ENCODE data around the gene GBE1. TPM values are rescaled to one million over a fixed set of nuclear protein-coding genes. Genes with fewer than 3 reads are reported as not detected.

The GBE1 gene
- total RNA-seq, 1 donor: 184 TPM

DNA sequence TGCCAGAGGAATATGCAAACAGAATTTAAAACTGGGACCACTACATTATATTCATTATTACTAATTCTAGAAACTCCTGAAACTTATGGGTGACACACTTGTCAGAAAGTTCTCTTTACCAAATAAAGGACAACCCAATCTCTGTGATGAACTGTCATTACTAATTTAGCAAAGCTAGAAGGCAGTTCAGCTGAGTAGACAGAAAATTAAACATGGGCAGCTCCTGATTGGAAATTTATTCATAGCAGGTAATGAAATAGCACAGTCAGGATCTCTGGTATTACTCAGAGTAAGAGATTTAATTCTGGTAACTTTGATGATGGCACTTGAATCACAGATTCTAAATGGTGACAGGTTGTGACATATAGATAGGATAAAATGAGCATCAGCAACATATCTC lies 123.0 kb downstream of the GBE1 start:
- no peaks in the 10 kb centered on the region for H3K4me1 ChIP-seq (ENCODE audit: insufficient read depth, low read length)
- H3K4me3 ChIP-seq (ENCODE audit: insufficient read depth, low read length): no peak overlapping the region
- no peaks in the 10 kb centered on the region for H3K79me2 ChIP-seq (ENCODE audit: insufficient read depth, low read length)
- no peaks in the 10 kb centered on the region for H4K20me1 ChIP-seq (ENCODE audit: insufficient read depth, low read length)
- no peak overlapping the region for H3K27ac ChIP-seq (ENCODE audit: low read depth, low read length)
- DNase-seq (ENCODE audit: insufficient read length, low spot score, missing footprints): no peak
- no peaks in the 10 kb centered on the region for H3K9me3 ChIP-seq (ENCODE audit: low read depth, low read length)
- peaks cover 8% of the 10 kb centered on the region for H3K36me3 ChIP-seq (ENCODE audit: insufficient read depth, low read length)
- no peak overlapping the region for H2AFZ ChIP-seq (ENCODE audit: low read length)
- H3K4me2 ChIP-seq (ENCODE audit: insufficient read depth, low read length): no peak overlapping the region
- no peaks in the 10 kb centered on the region for H3K27me3 ChIP-seq (ENCODE audit: insufficient read depth, low read length)
- TF ChIP-seq, protein P1, sequence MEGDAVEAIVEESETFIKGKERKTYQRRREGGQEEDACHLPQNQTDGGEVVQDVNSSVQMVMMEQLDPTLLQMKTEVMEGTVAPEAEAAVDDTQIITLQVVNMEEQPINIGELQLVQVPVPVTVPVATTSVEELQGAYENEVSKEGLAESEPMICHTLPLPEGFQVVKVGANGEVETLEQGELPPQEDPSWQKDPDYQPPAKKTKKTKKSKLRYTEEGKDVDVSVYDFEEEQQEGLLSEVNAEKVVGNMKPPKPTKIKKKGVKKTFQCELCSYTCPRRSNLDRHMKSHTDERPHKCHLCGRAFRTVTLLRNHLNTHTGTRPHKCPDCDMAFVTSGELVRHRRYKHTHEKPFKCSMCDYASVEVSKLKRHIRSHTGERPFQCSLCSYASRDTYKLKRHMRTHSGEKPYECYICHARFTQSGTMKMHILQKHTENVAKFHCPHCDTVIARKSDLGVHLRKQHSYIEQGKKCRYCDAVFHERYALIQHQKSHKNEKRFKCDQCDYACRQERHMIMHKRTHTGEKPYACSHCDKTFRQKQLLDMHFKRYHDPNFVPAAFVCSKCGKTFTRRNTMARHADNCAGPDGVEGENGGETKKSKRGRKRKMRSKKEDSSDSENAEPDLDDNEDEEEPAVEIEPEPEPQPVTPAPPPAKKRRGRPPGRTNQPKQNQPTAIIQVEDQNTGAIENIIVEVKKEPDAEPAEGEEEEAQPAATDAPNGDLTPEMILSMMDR (IDR thresholded peaks at IDR 0.05; ENCODE audit: extremely low read depth, low read depth, low read length): no peak

DNA sequence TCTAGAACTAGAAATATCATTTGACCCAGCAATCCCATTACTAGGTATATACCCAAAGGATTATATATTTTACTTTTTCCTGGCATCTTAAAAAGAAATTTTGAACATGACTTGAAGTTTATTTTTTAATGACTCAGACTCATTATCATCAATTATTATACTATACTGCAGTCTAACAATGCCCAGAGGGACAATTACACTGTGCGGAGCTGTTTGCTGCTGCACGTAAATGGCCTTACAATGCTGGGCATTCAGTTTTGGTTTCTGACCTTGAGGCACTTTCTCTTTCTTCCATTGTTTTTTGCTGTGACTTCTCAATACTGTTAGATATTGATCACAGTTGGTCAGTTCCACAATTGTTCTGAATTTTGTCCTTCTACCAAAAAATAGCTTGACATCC lies 128.8 kb downstream of the GBE1 start:
- Histone ChIP-seq H2AFZ (ENCODE audit: low read length) (no peak overlapping the region), H3K79me2 (ENCODE audit: insufficient read depth, low read length) (no peaks in the 10 kb centered on the region), H3K4me1 (ENCODE audit: insufficient read depth, low read length) (no peaks in the 10 kb centered on the region), H3K9me3 (ENCODE audit: low read depth, low read length) (no peaks in the 10 kb centered on the region), H3K27ac (ENCODE audit: low read depth, low read length) (no peak overlapping the region), H4K20me1 (ENCODE audit: insufficient read depth, low read length) (no peaks in the 10 kb centered on the region), H3K27me3 (ENCODE audit: insufficient read depth, low read length) (no peaks in the 10 kb centered on the region), H3K4me3 (ENCODE audit: insufficient read depth, low read length) (no peak overlapping the region), H3K4me2 (ENCODE audit: insufficient read depth, low read length) (no peak overlapping the region), H3K36me3 (ENCODE audit: insufficient read depth, low read length) (peaks cover 4% of the 10 kb centered on the region)
- TF ChIP-seq, protein P1 (IDR thresholded peaks at IDR 0.05; ENCODE audit: extremely low read depth, low read depth, low read length): no peak
- no peak for DNase-seq (ENCODE audit: insufficient read length, low spot score, missing footprints)

DNA sequence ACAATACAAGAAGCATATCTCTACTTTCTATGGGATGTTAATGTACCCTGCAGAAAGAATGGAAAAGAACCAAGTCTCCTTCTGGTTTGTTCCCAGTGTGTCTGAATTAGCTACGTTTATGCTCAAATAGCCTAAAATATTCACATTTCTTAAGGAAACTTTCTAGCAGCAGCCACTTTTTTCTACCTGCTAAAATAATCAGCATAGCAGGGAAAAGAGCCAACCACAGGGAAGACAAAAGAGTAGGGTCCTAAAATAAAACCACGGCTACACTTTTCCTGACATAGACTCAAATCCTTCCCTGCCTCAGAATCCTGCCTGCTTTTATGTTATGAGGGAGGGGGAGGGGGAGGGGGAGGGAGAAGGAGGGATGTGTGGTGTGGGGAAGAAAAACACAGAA lies 136.7 kb downstream of the GBE1 start:
- Histone ChIP-seq H2AFZ (ENCODE audit: low read length) (no peak overlapping the region), H3K27ac (ENCODE audit: low read depth, low read length) (no peak overlapping the region), H3K27me3 (ENCODE audit: insufficient read depth, low read length) (no peaks in the 10 kb centered on the region), H3K4me1 (ENCODE audit: insufficient read depth, low read length) (peaks cover 16% of the 10 kb centered on the region), H3K79me2 (ENCODE audit: insufficient read depth, low read length) (no peaks in the 10 kb centered on the region), H3K36me3 (ENCODE audit: insufficient read depth, low read length) (no peaks in the 10 kb centered on the region), H3K9me3 (ENCODE audit: low read depth, low read length) (no peaks in the 10 kb centered on the region), H3K4me3 (ENCODE audit: insufficient read depth, low read length) (no peak overlapping the region), H3K4me2 (ENCODE audit: insufficient read depth, low read length) (no peak overlapping the region), H4K20me1 (ENCODE audit: insufficient read depth, low read length) (no peaks in the 10 kb centered on the region)
- TF ChIP-seq, protein P1 (IDR thresholded peaks at IDR 0.05; ENCODE audit: extremely low read depth, low read depth, low read length): no peak
- no peak for DNase-seq (ENCODE audit: insufficient read length, low spot score, missing footprints)

DNA sequence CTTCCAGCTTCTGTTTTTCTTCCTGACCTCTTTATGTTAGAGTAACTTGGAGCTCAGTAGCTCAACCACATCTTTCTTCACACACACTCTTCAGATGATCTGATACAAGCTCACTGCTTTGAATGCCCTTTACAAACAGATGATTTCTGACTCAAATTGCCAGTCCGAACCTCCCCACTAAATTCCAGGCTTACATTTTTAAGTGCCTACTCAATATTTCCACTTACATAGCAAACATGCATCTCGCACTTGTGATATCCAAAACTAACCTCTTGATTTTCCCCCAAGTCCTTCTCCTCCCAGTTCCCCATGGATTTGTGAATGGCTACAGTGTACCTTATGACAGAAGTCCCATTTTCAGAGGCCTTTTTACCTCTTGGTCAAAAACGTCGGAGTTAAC lies 139.1 kb downstream of the GBE1 start:
- TF ChIP-seq, protein P1 (IDR thresholded peaks at IDR 0.05; ENCODE audit: extremely low read depth, low read depth, low read length): no peak
- H3K27ac ChIP-seq (ENCODE audit: low read depth, low read length): peak overlapping the region; percentile 42

More for the DNA sequence above, 139.1 kb downstream of the GBE1 start:
- Histone ChIP-seq H3K4me2 (ENCODE audit: insufficient read depth, low read length) (peak overlapping the region; percentile 21), H3K27me3 (ENCODE audit: insufficient read depth, low read length) (no peaks in the 10 kb centered on the region), H2AFZ (ENCODE audit: low read length) (no peak overlapping the region), H3K4me1 (ENCODE audit: insufficient read depth, low read length) (peaks cover 16% of the 10 kb centered on the region), H4K20me1 (ENCODE audit: insufficient read depth, low read length) (no peaks in the 10 kb centered on the region), H3K79me2 (ENCODE audit: insufficient read depth, low read length) (no peaks in the 10 kb centered on the region), H3K36me3 (ENCODE audit: insufficient read depth, low read length) (no peaks in the 10 kb centered on the region), H3K9me3 (ENCODE audit: low read depth, low read length) (no peaks in the 10 kb centered on the region), H3K4me3 (ENCODE audit: insufficient read depth, low read length) (no peak overlapping the region)
- DNase-seq (ENCODE audit: insufficient read length, low spot score, missing footprints): peak; percentile 58
